ENCODE results near the gene DENND1C. TPM values are rescaled to one million over a fixed set of nuclear protein-coding genes. Genes with fewer than 3 reads are reported as not detected.

DENND1C gene
- polyA plus RNA-seq, 2 donors, result 1.8 to 3.9 TPM

- H3K4me1 ChIP-seq (ENCODE audit: control insufficient read depth in 2 of 2, insufficient read depth in 2 of 2, low read length in 1 of 2), result peaks cover 6 to 10% of the 10 kb centered on the region in 2 donors
- 61 to 64% methylated on average over 10 of the region's 10 CpGs for whole genome bisulfite sequencing, 2 donors
- H3K4me3 ChIP-seq (ENCODE audit: low read depth in 1 of 2, low read length in 2 of 2), result peak overlapping the region; percentile 13 to 46
- peak overlapping the region in 1 of 2 donors; percentile 58 for H3K27ac ChIP-seq (ENCODE audit: low read depth in 2 of 2, low read length in 1 of 2)
- H3K9me3 ChIP-seq (ENCODE audit: control insufficient read depth in 2 of 2, insufficient read depth in 1 of 2, low read depth in 1 of 2, low read length in 1 of 2), result no peaks in the 10 kb centered on the region
- no peaks in the 10 kb centered on the region for H3K36me3 ChIP-seq (ENCODE audit: control insufficient read depth in 2 of 2, insufficient read depth in 2 of 2, low read length in 1 of 2)
- H3K27me3 ChIP-seq (ENCODE audit: control insufficient read depth in 1 of 2, insufficient read depth in 2 of 2, low read length in 2 of 2), result no peaks in the 10 kb centered on the region
These were observed 655 bp downstream of the DENND1C start for GRCh38 chr19:6480848-6481415.

GRCh38 chr19:6479836-6480398, 1.7 kb downstream of the DENND1C start:
- Histone ChIP-seq H3K36me3 (ENCODE audit: control insufficient read depth in 2 of 2, insufficient read depth in 2 of 2, low read length in 1 of 2) (no peaks in the 10 kb centered on the region), H3K9me3 (ENCODE audit: control insufficient read depth in 2 of 2, insufficient read depth in 1 of 2, low read depth in 1 of 2, low read length in 1 of 2) (no peaks in the 10 kb centered on the region), H3K4me1 (ENCODE audit: control insufficient read depth in 2 of 2, insufficient read depth in 2 of 2, low read length in 1 of 2) (peaks cover 6 to 19% of the 10 kb centered on the region in 2 donors), H3K27ac (ENCODE audit: low read depth in 2 of 2, low read length in 1 of 2) (no peak overlapping the region), H3K27me3 (ENCODE audit: control insufficient read depth in 1 of 2, insufficient read depth in 2 of 2, low read length in 2 of 2) (no peaks in the 10 kb centered on the region), H3K4me3 (ENCODE audit: low read depth in 1 of 2, low read length in 2 of 2) (no peak overlapping the region)
- WGBS, 2 donors, result 71 to 74% methylated on average over 7 of the region's 7 CpGs

- H3K27me3 ChIP-seq (ENCODE audit: control insufficient read depth in 1 of 2, insufficient read depth in 2 of 2, low read length in 2 of 2), result no peaks in the 10 kb centered on the region
- WGBS, 2 donors, result 83 to 91% methylated on average over 13 of the region's 13 CpGs
These were observed 2.8 kb downstream of the DENND1C start for GRCh38 chr19:6478815-6479214.

GRCh38 chr19:6476896-6477431, 4.6 kb downstream of the DENND1C start:
- Histone ChIP-seq H3K4me1 (ENCODE audit: control insufficient read depth in 2 of 2, insufficient read depth in 2 of 2, low read length in 1 of 2) (peaks cover 6 to 15% of the 10 kb centered on the region in 2 donors), H3K4me3 (ENCODE audit: low read depth in 1 of 2, low read length in 2 of 2) (peak overlapping the region in 1 of 2 donors; percentile 5), H3K27me3 (ENCODE audit: control insufficient read depth in 1 of 2, insufficient read depth in 2 of 2, low read length in 2 of 2) (no peaks in the 10 kb centered on the region), H3K27ac (ENCODE audit: low read depth in 2 of 2, low read length in 1 of 2) (no peak overlapping the region), H3K9me3 (ENCODE audit: control insufficient read depth in 2 of 2, insufficient read depth in 1 of 2, low read depth in 1 of 2, low read length in 1 of 2) (no peaks in the 10 kb centered on the region), H3K36me3 (ENCODE audit: control insufficient read depth in 2 of 2, insufficient read depth in 2 of 2, low read length in 1 of 2) (no peaks in the 10 kb centered on the region)
- 25 to 37% methylated on average over 27 to 29 of the region's 29 CpGs for WGBS, 2 donors

More at GRCh38 chr19:6478815-6479214, 2.8 kb downstream of the DENND1C start:
- Histone ChIP-seq H3K36me3 (ENCODE audit: control insufficient read depth in 2 of 2, insufficient read depth in 2 of 2, low read length in 1 of 2) (no peaks in the 10 kb centered on the region), H3K27ac (ENCODE audit: low read depth in 2 of 2, low read length in 1 of 2) (no peak overlapping the region), H3K4me1 (ENCODE audit: control insufficient read depth in 2 of 2, insufficient read depth in 2 of 2, low read length in 1 of 2) (peaks cover 6 to 19% of the 10 kb centered on the region in 2 donors), H3K9me3 (ENCODE audit: control insufficient read depth in 2 of 2, insufficient read depth in 1 of 2, low read depth in 1 of 2, low read length in 1 of 2) (no peaks in the 10 kb centered on the region), H3K4me3 (ENCODE audit: low read depth in 1 of 2, low read length in 2 of 2) (no peak overlapping the region)

- Histone ChIP-seq H3K4me1 (ENCODE audit: control insufficient read depth in 2 of 2, insufficient read depth in 2 of 2, low read length in 1 of 2) (peaks cover 6 to 15% of the 10 kb centered on the region in 2 donors), H3K27me3 (ENCODE audit: control insufficient read depth in 1 of 2, insufficient read depth in 2 of 2, low read length in 2 of 2) (no peaks in the 10 kb centered on the region), H3K9me3 (ENCODE audit: control insufficient read depth in 2 of 2, insufficient read depth in 1 of 2, low read depth in 1 of 2, low read length in 1 of 2) (no peaks in the 10 kb centered on the region), H3K27ac (ENCODE audit: low read depth in 2 of 2, low read length in 1 of 2) (no peak overlapping the region), H3K4me3 (ENCODE audit: low read depth in 1 of 2, low read length in 2 of 2) (peak overlapping the region in 1 of 2 donors; percentile 5), H3K36me3 (ENCODE audit: control insufficient read depth in 2 of 2, insufficient read depth in 2 of 2, low read length in 1 of 2) (no peaks in the 10 kb centered on the region)
- 15 to 33% methylated on average over 31 to 33 of the region's 33 CpGs for WGBS, 2 donors
These were observed 5.3 kb downstream of the DENND1C start for GRCh38 chr19:6476155-6476895.

- Histone ChIP-seq H3K9me3 (ENCODE audit: control insufficient read depth in 2 of 2, insufficient read depth in 1 of 2, low read depth in 1 of 2, low read length in 1 of 2) (no peaks in the 10 kb centered on the region), H3K36me3 (ENCODE audit: control insufficient read depth in 2 of 2, insufficient read depth in 2 of 2, low read length in 1 of 2) (peaks cover 0 to 2% of the 10 kb centered on the region in 2 donors), H3K27ac (ENCODE audit: low read depth in 2 of 2, low read length in 1 of 2) (no peak overlapping the region), H3K4me1 (ENCODE audit: control insufficient read depth in 2 of 2, insufficient read depth in 2 of 2, low read length in 1 of 2) (peaks cover 6 to 15% of the 10 kb centered on the region in 2 donors), H3K4me3 (ENCODE audit: low read depth in 1 of 2, low read length in 2 of 2) (no peak overlapping the region), H3K27me3 (ENCODE audit: control insufficient read depth in 1 of 2, insufficient read depth in 2 of 2, low read length in 2 of 2) (no peaks in the 10 kb centered on the region)
- 20 to 23% methylated on average over 48 to 52 of the region's 52 CpGs for WGBS, 2 donors
These were observed 6.1 kb downstream of the DENND1C start for GRCh38 chr19:6475321-6476108.

- Histone ChIP-seq H3K9me3 (ENCODE audit: control insufficient read depth in 2 of 2, insufficient read depth in 1 of 2, low read depth in 1 of 2, low read length in 1 of 2) (no peaks in the 10 kb centered on the region), H3K4me1 (ENCODE audit: control insufficient read depth in 2 of 2, insufficient read depth in 2 of 2, low read length in 1 of 2) (peaks cover 6 to 15% of the 10 kb centered on the region in 2 donors), H3K36me3 (ENCODE audit: control insufficient read depth in 2 of 2, insufficient read depth in 2 of 2, low read length in 1 of 2) (peaks cover 0 to 2% of the 10 kb centered on the region in 2 donors), H3K4me3 (ENCODE audit: low read depth in 1 of 2, low read length in 2 of 2) (no peak overlapping the region), H3K27me3 (ENCODE audit: control insufficient read depth in 1 of 2, insufficient read depth in 2 of 2, low read length in 2 of 2) (no peaks in the 10 kb centered on the region), H3K27ac (ENCODE audit: low read depth in 2 of 2, low read length in 1 of 2) (no peak overlapping the region)
- WGBS, 2 donors, result 45 to 63% methylated on average over 9 of the region's 9 CpGs
These were observed 7.9 kb downstream of the DENND1C start for GRCh38 chr19:6473647-6474046.

- Histone ChIP-seq H3K4me3 (ENCODE audit: low read depth in 1 of 2, low read length in 2 of 2) (no peak overlapping the region), H3K4me1 (ENCODE audit: control insufficient read depth in 2 of 2, insufficient read depth in 2 of 2, low read length in 1 of 2) (peaks cover 9 to 15% of the 10 kb centered on the region in 2 donors), H3K36me3 (ENCODE audit: control insufficient read depth in 2 of 2, insufficient read depth in 2 of 2, low read length in 1 of 2) (peaks cover 0 to 7% of the 10 kb centered on the region in 2 donors), H3K9me3 (ENCODE audit: control insufficient read depth in 2 of 2, insufficient read depth in 1 of 2, low read depth in 1 of 2, low read length in 1 of 2) (no peaks in the 10 kb centered on the region), H3K27me3 (ENCODE audit: control insufficient read depth in 1 of 2, insufficient read depth in 2 of 2, low read length in 2 of 2) (no peaks in the 10 kb centered on the region), H3K27ac (ENCODE audit: low read depth in 2 of 2, low read length in 1 of 2) (no peak overlapping the region)
- WGBS, 2 donors, result 46 to 60% methylated on average over 4 of the region's 4 CpGs
These were observed 8.9 kb downstream of the DENND1C start for GRCh38 chr19:6472713-6473112.

GRCh38 chr19:6471076-6471475, 10.5 kb downstream of the DENND1C start:
- Histone ChIP-seq H3K9me3 (ENCODE audit: control insufficient read depth in 2 of 2, insufficient read depth in 1 of 2, low read depth in 1 of 2, low read length in 1 of 2) (no peaks in the 10 kb centered on the region), H3K4me3 (ENCODE audit: low read depth in 1 of 2, low read length in 2 of 2) (no peak overlapping the region), H3K27me3 (ENCODE audit: control insufficient read depth in 1 of 2, insufficient read depth in 2 of 2, low read length in 2 of 2) (no peaks in the 10 kb centered on the region), H3K36me3 (ENCODE audit: control insufficient read depth in 2 of 2, insufficient read depth in 2 of 2, low read length in 1 of 2) (peaks cover 0 to 16% of the 10 kb centered on the region in 2 donors), H3K27ac (ENCODE audit: low read depth in 2 of 2, low read length in 1 of 2) (no peak overlapping the region), H3K4me1 (ENCODE audit: control insufficient read depth in 2 of 2, insufficient read depth in 2 of 2, low read length in 1 of 2) (peaks cover 3 to 10% of the 10 kb centered on the region in 2 donors)
- 79 to 82% methylated on average over 14 of the region's 14 CpGs for WGBS, 2 donors

Data from esophagus (tissue), 2 donors.